Measurements from ENCODE around the gene ITGB1BP1. TPM values are rescaled to one million over a fixed set of nuclear protein-coding genes. Genes with fewer than 3 reads are reported as not detected.
A peak's percentile ranks its signal among the peaks of the same experiment; 100 is the strongest.

ITGB1BP1 gene
- total and polyA plus RNA-seq, 9 of the 15 experiments (the other 6 are each of a cell fraction or from before 2014, with no cell fraction given): 37.8 to 95.3 (median 50.4) TPM

- TF ChIP-seq CHD7 (IDR thresholded peaks at IDR 0.05; ENCODE audit: low read depth, low read length): no peak
- TF ChIP-seq ELK3 (CRISPR knock-in tag; IDR thresholded peaks at IDR 0.05): no peak
- peak in 1 of 2 experiments; percentile 62; a peak in 2 of 4 replicates for TF ChIP-seq FOXA3 (CRISPR knock-in tag; conservative IDR thresholded peaks at IDR 0.05 in 1 of 2, IDR thresholded peaks at IDR 0.05 in 1 of 2)
- 0 out of 3 replicates have a peak, but pooled peaks of 1 of the 2 experiments have one; percentile 9 for TF ChIP-seq CBX3 (IDR thresholded peaks at IDR 0.05; ENCODE audit: borderline replicate concordance in 1 of 2, low read length in 2 of 2)
- no peak for TF ChIP-seq ZBTB34 (CRISPR knock-in tag; IDR thresholded peaks at IDR 0.05)
- peak; percentile 82 for TF ChIP-seq RBBP5 (IDR thresholded peaks at IDR 0.05; ENCODE audit: borderline replicate concordance, insufficient read depth, low read length, poor library complexity, severe bottlenecking)
- peak; percentile 81; the same call in 1 of the 2 replicates for TF ChIP-seq HNRNPL (IDR thresholded peaks at IDR 0.05; ENCODE audit: low read depth, low read length)
- TF ChIP-seq MEF2A (IDR thresholded peaks at IDR 0.05; ENCODE audit: control insufficient read depth, low read depth, low read length): 0 out of 2 replicates have a peak, but pooled peaks have one; percentile 35
These were observed at the start of gene ITGB1BP1, which contains the start of gene CPSF3 (continued) for GRCh38 chr2:9423100-9423921.
